Sigmoid colon (tissue), 7 donors: Measurements from ENCODE around the gene LRRC75B. TPM values are rescaled to one million over a fixed set of nuclear protein-coding genes. Genes with fewer than 3 reads are reported as not detected.
"Not testable (repeated sequence)": the region's sequence is repeated elsewhere in the genome, so short reads cannot be mapped to it uniquely, and the experiment has no call there.

Experiments
- DNase-seq: peaks from one replicate; pipeline ENCODE4 v3.0.0-alpha.2; 2019
- H3K27ac ChIP-seq, 4 donors: fragments of 200-600 bp; sonication (generic); one replicate each; pipeline ENCODE4 v1.5.1; 2016 to 2019; ENCODE audit warnings: mild to moderate bottlenecking in 1 of 4
- H3K27me3 ChIP-seq, 3 donors: fragments of 200-600 bp; sonication (generic); one replicate each; pipeline ENCODE4 v1.5.1; 2019; ENCODE audit warnings: mild to moderate bottlenecking in 1 of 3
- H3K36me3 ChIP-seq, 4 donors: fragments of 200-600 bp; sonication (generic); one replicate each; pipeline ENCODE4 v1.5.1; 2016 to 2019
- H3K4me1 ChIP-seq, 4 donors: fragments of 200-600 bp; sonication (generic); one replicate each; pipeline ENCODE4 v1.5.1; 2017 to 2019
- H3K4me3 ChIP-seq, 4 donors: fragments of 200-600 bp; sonication (generic); one replicate each; pipeline ENCODE4 v1.5.1; 2017 to 2019; ENCODE audit warnings: mild to moderate bottlenecking in 2 of 4, moderate library complexity in 1 of 4
- H3K9me3 ChIP-seq, 4 donors: fragments of 200-600 bp in 3 of 4; sonication (generic) in 3 of 4; one replicate each; pipeline versions ENCODE4 v1.5.1 to v1.6.1; 2013 to 2019
- CTCF ChIP-seq, 4 experiments: fragments of 450-650 bp in 3 of 4; fragments of 200-600 bp in 1 of 4; IDR thresholded peaks; one replicate each; pipeline ENCODE4 v1.5.1; 2016 to 2019; ENCODE audit warnings: antibody characterized with exemption in 4 of 4, mild to moderate bottlenecking in 3 of 4, moderate library complexity in 2 of 4
- EP300 ChIP-seq, 4 donors: sonication (generic); formaldehyde crosslinking; IDR thresholded peaks; one replicate each; pipeline ENCODE4 v1.6.1; 2017; ENCODE audit warnings: antibody characterized with exemption in 4 of 4
- POLR2A ChIP-seq, 2 donors: fragments of 450-650 bp; IDR thresholded peaks; one replicate each; pipeline ENCODE4 v1.6.1; 2016; ENCODE audit warnings: antibody characterized with exemption in 2 of 2, mild to moderate bottlenecking in 2 of 2, moderate library complexity in 2 of 2
- POLR2AphosphoS5 ChIP-seq, 4 donors: sonication (generic); formaldehyde crosslinking; IDR thresholded peaks; one replicate each; pipeline ENCODE4 v1.6.1; 2017; ENCODE audit warnings: antibody characterized with exemption in 4 of 4
- WGBS, 2 donors: extraction: QIAGEN DNeasy Blood & Tissue Kit; methylation state at CpG; one replicate each; pipeline ENCODE4 v1.1.7; 2013; 5-methylcytosine and 5-hydroxymethylcytosine counted together
- intact Hi-C: fragments of 100-400 bp; cut with DNase I; formaldehyde crosslinking; loops from one replicate; pipeline ENCODE4 v1.15.1; 2023
- polyA plus RNA-seq, 3 donors: library from polyadenylated mRNA; stranded (reverse); fragments of 200-250 nt; gene quantifications; one replicate each; pipeline ENCODE4 v1.2.3, GENCODE V29; 2013
- total RNA-seq, 4 donors: library from RNA; depleted of rRNA; stranded (reverse); fragments of >200 nt; gene quantifications; one replicate each; pipeline ENCODE4 v1.1.0, GENCODE V29; 2016
- donor health status: healthy with polysubstance abuse.
- donor health status: Bipolar disorder and iron deficiency.
- donor health status: healthy.

LRRC75B gene
- total and polyA plus RNA-seq, 7 donors: 2.5 to 18.6 (median 13.3) TPM

- H3K27me3 ChIP-seq: no peaks in the 10 kb centered on the region
- TF ChIP-seq EP300 (IDR thresholded peaks at IDR 0.05): no peak
- TF ChIP-seq POLR2A (IDR thresholded peaks at IDR 0.05): no peak
- TF ChIP-seq CTCF (IDR thresholded peaks at IDR 0.05): no peak
- TF ChIP-seq POLR2AphosphoS5 (IDR thresholded peaks at IDR 0.05): no peak
- no peaks in the 10 kb centered on the region for H3K9me3 ChIP-seq
- DNase-seq: no peak
- H3K27ac ChIP-seq: no peak overlapping the region
- peaks cover 0 to 21% (median 12%) of the 10 kb centered on the region in 4 donors for H3K4me1 ChIP-seq
- H3K36me3 ChIP-seq: no peaks in the 10 kb centered on the region
- intact Hi-C loops: no loop called here
- H3K4me3 ChIP-seq: no peak overlapping the region
- 94% methylated on average over 6 of the region's 6 CpGs for WGBS, 2 donors
These were observed 2.4 kb upstream of the LRRC75B start for GRCh38 chr22:24595228-24595627.

- Histone ChIP-seq H3K36me3 (peaks cover 0 to under 1% (median 0%) of the 10 kb centered on the region in 4 donors), H3K4me3 (no peak overlapping the region), H3K4me1 (peaks cover 0 to 21% (median 12%) of the 10 kb centered on the region in 4 donors), H3K27ac (no peak overlapping the region), H3K27me3 (no peaks in the 10 kb centered on the region), H3K9me3 (no peaks in the 10 kb centered on the region)
- intact Hi-C loops: no loop called here
- no peak for DNase-seq
- TF ChIP-seq EP300 (IDR thresholded peaks at IDR 0.05) (no peak), POLR2AphosphoS5 (IDR thresholded peaks at IDR 0.05) (no peak), CTCF (IDR thresholded peaks at IDR 0.05) (no peak), POLR2A (IDR thresholded peaks at IDR 0.05) (no peak)
- 58 to 81% methylated on average over 7 of the region's 7 CpGs for WGBS, 2 donors
These were observed 1.8 kb upstream of the LRRC75B start for GRCh38 chr22:24594569-24595120.

- Histone ChIP-seq H3K36me3 (peaks cover 0 to 7% (median 5%) of the 10 kb centered on the region in 4 donors), H3K4me3 (no peak overlapping the region), H3K27me3 (no peaks in the 10 kb centered on the region), H3K4me1 (peaks cover 0 to 21% (median 12%) of the 10 kb centered on the region in 4 donors), H3K27ac (peak overlapping the region; percentile 79 to 88 (median 84)), H3K9me3 (no peaks in the 10 kb centered on the region)
- WGBS, 2 donors: 34 to 72% methylated on average over 16 of the region's 16 CpGs
- no peak for DNase-seq
- intact Hi-C loops: loop anchor here (2.0 kb wide), 1 partner anchor 39 kb away; the partner anchor contains the start of genes GUCD1 and SNRPD3
- TF ChIP-seq CTCF (IDR thresholded peaks at IDR 0.05): no peak
- no peak for TF ChIP-seq EP300 (IDR thresholded peaks at IDR 0.05)
- TF ChIP-seq POLR2A (IDR thresholded peaks at IDR 0.05): no peak
- no peak for TF ChIP-seq POLR2AphosphoS5 (IDR thresholded peaks at IDR 0.05)
These were observed 1.1 kb upstream of the LRRC75B start for GRCh38 chr22:24593836-24594568.

- Histone ChIP-seq H3K27ac (peak overlapping the region; percentile 79 to 88 (median 84)), H3K4me1 (peaks cover 0 to 21% (median 12%) of the 10 kb centered on the region in 4 donors), H3K36me3 (peaks cover 0 to 12% (median 9%) of the 10 kb centered on the region in 4 donors), H3K4me3 (peak overlapping the region; percentile 64 to 71 (median 65))
- not testable (repeated sequence) for H3K27me3 ChIP-seq, H3K9me3 ChIP-seq, DNase-seq
- intact Hi-C loops: loop anchor here (2.0 kb wide), 1 partner anchor 39 kb away; the partner anchor contains the start of genes GUCD1 and SNRPD3
- 79 to 91% methylated on average over 10 of the region's 10 CpGs for WGBS, 2 donors
These were observed 624 bp upstream of the LRRC75B start for GRCh38 chr22:24593559-24593835.

- peaks cover 0 to 21% (median 12%) of the 10 kb centered on the region in 4 donors for H3K4me1 ChIP-seq
- no peaks in the 10 kb centered on the region for H3K9me3 ChIP-seq
- peak overlapping the region; percentile 64 to 71 (median 65) for H3K4me3 ChIP-seq
- 9 to 12% methylated on average over 33 of the region's 33 CpGs for WGBS, 2 donors
- no peak for TF ChIP-seq POLR2A (IDR thresholded peaks at IDR 0.05)
- TF ChIP-seq CTCF (IDR thresholded peaks at IDR 0.05): no peak
- no peak for TF ChIP-seq POLR2AphosphoS5 (IDR thresholded peaks at IDR 0.05)
- no peak for TF ChIP-seq EP300 (IDR thresholded peaks at IDR 0.05)
- DNase-seq: no peak
- H3K27me3 ChIP-seq: no peaks in the 10 kb centered on the region
- peak overlapping the region; percentile 79 to 88 (median 84) for H3K27ac ChIP-seq
- H3K36me3 ChIP-seq: peaks cover 0 to 23% (median 13%) of the 10 kb centered on the region in 4 donors
- intact Hi-C loops: loop anchor here (2.0 kb wide), 1 partner anchor 37 kb away; the partner anchor contains the start of genes GUCD1 and SNRPD3
These were observed 619 bp downstream of the LRRC75B start for GRCh38 chr22:24592058-24592850.
